Measurements from ENCODE around the gene EDEM1.

GRCh38 chr3:5185093-5185673 is 2.3 kb upstream of the EDEM1 start:
- TF ChIP-seq, protein P1, sequence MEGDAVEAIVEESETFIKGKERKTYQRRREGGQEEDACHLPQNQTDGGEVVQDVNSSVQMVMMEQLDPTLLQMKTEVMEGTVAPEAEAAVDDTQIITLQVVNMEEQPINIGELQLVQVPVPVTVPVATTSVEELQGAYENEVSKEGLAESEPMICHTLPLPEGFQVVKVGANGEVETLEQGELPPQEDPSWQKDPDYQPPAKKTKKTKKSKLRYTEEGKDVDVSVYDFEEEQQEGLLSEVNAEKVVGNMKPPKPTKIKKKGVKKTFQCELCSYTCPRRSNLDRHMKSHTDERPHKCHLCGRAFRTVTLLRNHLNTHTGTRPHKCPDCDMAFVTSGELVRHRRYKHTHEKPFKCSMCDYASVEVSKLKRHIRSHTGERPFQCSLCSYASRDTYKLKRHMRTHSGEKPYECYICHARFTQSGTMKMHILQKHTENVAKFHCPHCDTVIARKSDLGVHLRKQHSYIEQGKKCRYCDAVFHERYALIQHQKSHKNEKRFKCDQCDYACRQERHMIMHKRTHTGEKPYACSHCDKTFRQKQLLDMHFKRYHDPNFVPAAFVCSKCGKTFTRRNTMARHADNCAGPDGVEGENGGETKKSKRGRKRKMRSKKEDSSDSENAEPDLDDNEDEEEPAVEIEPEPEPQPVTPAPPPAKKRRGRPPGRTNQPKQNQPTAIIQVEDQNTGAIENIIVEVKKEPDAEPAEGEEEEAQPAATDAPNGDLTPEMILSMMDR (IDR thresholded peaks at IDR 0.05): no peak
- TF ChIP-seq POLR2A (IDR thresholded peaks at IDR 0.05): no peak

All from uterus (tissue), 2 donors.